SU-DHL-6 (cell line): ENCODE measurements around the gene ATP5IF1.
A peak's percentile ranks its signal among the peaks of the same experiment; 100 is the strongest.

Experiments used
- H2AFZ ChIP-seq: fragments of 200-600 bp; sonication (generic); 2 replicates; pipeline ENCODE4 v1.6.1; 2014; ENCODE audit warnings: low read depth, mild to moderate bottlenecking, moderate library complexity, mixed read lengths, antibody characterized with exemption, low read length; ENCODE audit not compliant: severe bottlenecking
- H3F3A ChIP-seq: fragments of 200-600 bp; shearing (Covaris generic); 2 replicates; pipeline ENCODE4 v1.6.0; 2016; ENCODE audit warnings: antibody characterized with exemption, mild to moderate bottlenecking; ENCODE audit not compliant: insufficient read depth
- H3K27ac ChIP-seq: fragments of 200-600 bp; sonication (generic); 2 replicates; pipeline ENCODE4 v1.5.1; 2016; ENCODE audit warnings: low read depth, mild to moderate bottlenecking, low read length, moderate library complexity, mixed read lengths
- H3K27me3 ChIP-seq: fragments of 200-600 bp; sonication (generic), shearing (Covaris generic); 2 replicates; pipeline ENCODE4 v1.6.0; 2014; ENCODE audit warnings: mild to moderate bottlenecking, low read length
- H3K36me3 ChIP-seq: fragments of 200-600 bp; sonication (generic); 2 replicates; pipeline ENCODE4 v1.6.1; 2014; ENCODE audit warnings: mild to moderate bottlenecking, low read length, mixed read lengths
- H3K4me2 ChIP-seq: fragments of 300-600, 200-600 bp; shearing (Covaris generic), sonication (generic); 2 replicates; pipeline ENCODE4 v1.6.0; 2014; ENCODE audit warnings: low read length, low read depth, mild to moderate bottlenecking; ENCODE audit not compliant: poor library complexity, severe bottlenecking
- H3K4me3 ChIP-seq: fragments of 200-600 bp; sonication (generic); 2 replicates; pipeline ENCODE4 v1.5.1; 2014; ENCODE audit warnings: antibody characterized with exemption, low read length, mild to moderate bottlenecking, mixed read lengths; ENCODE audit not compliant: insufficient read depth, poor library complexity, severe bottlenecking
- H3K79me2 ChIP-seq: fragments of 200-600 bp; sonication (generic); 2 replicates; pipeline ENCODE4 v1.6.1; 2014; ENCODE audit warnings: mild to moderate bottlenecking, low read length, moderate library complexity; ENCODE audit not compliant: insufficient read depth
- H3K9ac ChIP-seq: fragments of 200-600 bp; sonication (generic); 2 replicates; pipeline ENCODE4 v1.7.0; 2014; ENCODE audit warnings: mild to moderate bottlenecking, low read length
- H3K9me2 ChIP-seq: fragments of 200-600 bp; sonication (generic); replicated peaks from 2 replicates; pipeline ENCODE4 v1.6.1; 2014; ENCODE audit warnings: low read length; ENCODE audit not compliant: insufficient read depth
- H3K9me3 ChIP-seq: fragments of 200-600 bp; sonication (generic); 2 replicates; pipeline ENCODE4 v1.6.1; 2014; ENCODE audit warnings: low read length, mixed read lengths; ENCODE audit not compliant: insufficient read depth
- H4K20me1 ChIP-seq: fragments of 200-600 bp; sonication (generic); 2 replicates; pipeline ENCODE4 v1.6.1; 2014; ENCODE audit warnings: low read depth, mild to moderate bottlenecking, antibody characterized with exemption, low read length, moderate library complexity, mixed read lengths
- CTCF ChIP-seq: fragments of 200-600 bp; sonication (generic); IDR thresholded peaks from one replicate; pipeline ENCODE4 v1.5.1; 2017; ENCODE audit warnings: antibody characterized with exemption, mild to moderate bottlenecking, low read length, moderate library complexity; ENCODE audit not compliant: insufficient read depth, poor library complexity, severe bottlenecking
- EZH2phosphoT487 ChIP-seq: fragments of 200-600 bp; sonication (generic), shearing (Covaris generic); conservative IDR thresholded peaks from 2 replicates; pipeline ENCODE4 v1.6.1; 2018; ENCODE audit warnings: mild to moderate bottlenecking, antibody characterized with exemption, low read length, moderate library complexity, mixed read lengths

The ATP5IF1 gene

GRCh38 chr1:28209700-28210099, 26.2 kb upstream of the ATP5IF1 start:
- no peak overlapping the region for H3K9ac ChIP-seq
- H3K9me2 ChIP-seq = no peaks in the 10 kb centered on the region
- no peak overlapping the region for H3K4me3 ChIP-seq
- 0 out of 2 replicates have a peak, but pooled peaks cover 5% of the 10 kb centered on the region for H4K20me1 ChIP-seq
- TF ChIP-seq CTCF (no peak), EZH2phosphoT487 (no peak)
- H3F3A ChIP-seq = peaks cover 45% of the 10 kb centered on the region
- H3K27ac ChIP-seq = peak overlapping the region; percentile 22
- H2AFZ ChIP-seq = no peak overlapping the region
- peaks cover 40% of the 10 kb centered on the region for H3K79me2 ChIP-seq
- no peak overlapping the region for H3K4me2 ChIP-seq
- peaks cover 42% of the 10 kb centered on the region for H3K36me3 ChIP-seq
- H3K9me3 ChIP-seq = no peaks in the 10 kb centered on the region
- H3K27me3 ChIP-seq = no peaks in the 10 kb centered on the region

GRCh38 chr1:28213315-28213714, 22.6 kb upstream of the ATP5IF1 start:
- Histone ChIP-seq H4K20me1 (0 out of 2 replicates have a peak, but pooled peaks cover 5% of the 10 kb centered on the region), H3K9me2 (no peaks in the 10 kb centered on the region), H3K27me3 (no peaks in the 10 kb centered on the region), H3K4me3 (no peak overlapping the region), H3K4me2 (no peak overlapping the region), H3F3A (peaks cover 47% of the 10 kb centered on the region), H3K36me3 (peaks cover 31% of the 10 kb centered on the region; the same call in 1 of the 2 replicates), H3K9me3 (no peaks in the 10 kb centered on the region), H3K79me2 (peaks cover 50% of the 10 kb centered on the region), H2AFZ (no peak overlapping the region), H3K9ac (no peak overlapping the region), H3K27ac (no peak overlapping the region)
- TF ChIP-seq CTCF (no peak), EZH2phosphoT487 (no peak)

- H3K27ac ChIP-seq = no peak overlapping the region
- TF ChIP-seq EZH2phosphoT487 (no peak), CTCF (no peak)
- H3K27me3 ChIP-seq = no peaks in the 10 kb centered on the region
- H3K4me2 ChIP-seq = no peak overlapping the region
- peaks cover 39% of the 10 kb centered on the region for H3K36me3 ChIP-seq
- no peaks in the 10 kb centered on the region for H3K9me3 ChIP-seq
- H3K79me2 ChIP-seq = peaks cover 57% of the 10 kb centered on the region
- no peaks in the 10 kb centered on the region for H4K20me1 ChIP-seq
- H3K9ac ChIP-seq = no peak overlapping the region
- H3K4me3 ChIP-seq = no peak overlapping the region
- no peak overlapping the region for H2AFZ ChIP-seq
- H3F3A ChIP-seq = peaks cover 4% of the 10 kb centered on the region; the same call in 1 of the 2 replicates
- H3K9me2 ChIP-seq = no peaks in the 10 kb centered on the region
Measured at GRCh38 chr1:28229089-28229488, 6.8 kb upstream of the ATP5IF1 start.
